MV-4-11 (cell line): Measurements from ENCODE around the gene NKRF.
"Not testable (repeated sequence)": the region's sequence is repeated elsewhere in the genome, so short reads cannot be mapped to it uniquely, and the experiment has no call there.

Source experiments
- DNase-seq: peaks from one replicate; lab custom pipeline; 2025; lab: John Stamatoyannopoulos, UW

NKRF gene

DNA sequence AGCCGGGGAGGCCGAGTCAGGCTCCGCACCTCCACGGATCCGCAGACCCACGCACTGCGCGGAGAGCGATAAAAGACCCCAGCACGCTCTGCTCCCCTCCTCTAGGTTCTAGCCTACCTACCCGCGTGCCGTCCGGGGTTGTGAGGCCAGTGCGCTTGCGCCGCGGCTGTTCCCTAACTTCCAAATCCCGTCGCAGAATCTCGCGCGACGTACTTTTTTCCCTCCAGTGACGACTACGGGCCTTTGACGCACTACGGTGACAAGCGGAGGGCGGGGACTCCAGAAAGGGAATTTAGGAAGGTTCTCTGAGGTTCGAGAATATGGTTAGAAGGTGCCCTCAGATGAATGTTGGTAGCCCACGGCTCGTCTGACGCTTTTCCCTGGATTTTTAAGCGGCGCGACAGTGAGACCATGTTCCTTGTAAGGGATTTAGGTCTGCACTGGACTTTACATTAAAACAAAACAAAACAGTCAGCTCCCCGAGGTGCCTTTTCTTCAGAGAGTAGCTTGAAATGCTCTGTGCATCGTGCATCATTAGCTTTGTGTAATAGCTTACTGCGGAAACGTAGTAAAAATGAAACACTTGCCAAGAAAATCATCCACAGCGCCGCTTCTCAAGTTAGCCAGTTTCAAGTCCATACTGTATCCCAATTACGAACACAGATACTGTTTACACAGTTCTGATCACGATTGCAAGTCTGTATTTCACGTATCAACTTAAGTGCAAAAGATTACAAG lies at the start of gene NKRF:
TSS of gene NKRF (minus strand) at position 145 of the 738 bp plus-strand sequence.
- DNase-seq: peak; percentile 87

DNA sequence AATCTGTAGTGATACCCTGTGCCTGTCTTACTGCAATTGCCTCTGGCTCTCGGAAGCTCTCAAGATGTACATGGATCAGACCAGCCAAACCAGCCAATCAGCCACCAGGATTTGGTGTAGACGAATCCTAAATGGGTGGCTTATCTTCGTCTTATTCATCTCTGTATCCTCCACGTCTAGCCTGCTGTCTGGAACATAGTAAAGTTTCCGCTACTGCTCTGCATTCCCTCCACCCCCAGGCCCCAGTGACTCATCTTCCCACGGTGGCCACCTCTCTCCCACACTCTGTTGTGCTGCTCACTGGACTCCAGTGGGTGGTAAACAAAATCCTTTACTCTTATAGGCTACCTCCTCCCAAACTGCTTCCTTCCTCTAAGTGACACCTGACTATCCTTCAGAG lies 48.9 kb upstream of the NKRF start:
- no peak for DNase-seq

DNA sequence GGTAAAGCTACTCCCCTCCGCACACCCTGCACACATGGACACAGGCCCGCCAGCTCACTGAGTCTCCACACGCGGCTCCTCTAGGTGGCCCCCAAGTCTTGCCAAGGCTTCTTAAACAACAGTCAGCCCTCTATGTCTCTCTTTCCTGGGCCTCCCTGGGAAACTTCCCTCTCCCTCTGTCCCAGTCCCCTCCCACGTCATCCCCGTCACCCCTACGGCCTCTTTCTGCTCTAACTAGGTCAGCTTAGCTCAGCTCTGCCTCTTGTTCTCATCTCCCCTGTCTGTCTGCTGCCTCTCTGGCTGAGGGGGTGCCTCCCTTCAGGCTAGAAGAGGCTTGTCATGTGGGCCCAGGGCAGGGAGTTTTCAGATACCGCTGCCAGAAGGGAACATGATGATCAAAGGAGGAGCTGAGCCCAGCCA lies 47.9 kb upstream of the NKRF start:
- no peak for DNase-seq

DNA sequence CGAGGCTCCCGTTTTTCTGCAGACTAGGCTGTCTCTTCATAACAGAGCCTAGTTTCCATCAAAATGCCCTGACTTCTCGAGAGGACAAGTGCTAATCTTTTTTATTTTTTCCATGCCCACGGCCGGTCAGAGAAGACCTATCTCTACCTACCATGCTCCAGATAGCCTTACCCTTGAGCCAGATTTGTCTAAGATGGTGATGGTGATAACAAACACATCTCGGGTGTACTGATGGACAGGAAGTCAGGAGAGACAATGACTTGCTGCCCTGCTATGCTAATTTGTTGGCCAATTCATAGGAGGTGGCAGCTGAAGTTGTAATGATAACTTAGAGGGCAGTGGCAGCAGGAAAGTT lies 42.2 kb upstream of the NKRF start:
- DNase-seq: no peak

DNA sequence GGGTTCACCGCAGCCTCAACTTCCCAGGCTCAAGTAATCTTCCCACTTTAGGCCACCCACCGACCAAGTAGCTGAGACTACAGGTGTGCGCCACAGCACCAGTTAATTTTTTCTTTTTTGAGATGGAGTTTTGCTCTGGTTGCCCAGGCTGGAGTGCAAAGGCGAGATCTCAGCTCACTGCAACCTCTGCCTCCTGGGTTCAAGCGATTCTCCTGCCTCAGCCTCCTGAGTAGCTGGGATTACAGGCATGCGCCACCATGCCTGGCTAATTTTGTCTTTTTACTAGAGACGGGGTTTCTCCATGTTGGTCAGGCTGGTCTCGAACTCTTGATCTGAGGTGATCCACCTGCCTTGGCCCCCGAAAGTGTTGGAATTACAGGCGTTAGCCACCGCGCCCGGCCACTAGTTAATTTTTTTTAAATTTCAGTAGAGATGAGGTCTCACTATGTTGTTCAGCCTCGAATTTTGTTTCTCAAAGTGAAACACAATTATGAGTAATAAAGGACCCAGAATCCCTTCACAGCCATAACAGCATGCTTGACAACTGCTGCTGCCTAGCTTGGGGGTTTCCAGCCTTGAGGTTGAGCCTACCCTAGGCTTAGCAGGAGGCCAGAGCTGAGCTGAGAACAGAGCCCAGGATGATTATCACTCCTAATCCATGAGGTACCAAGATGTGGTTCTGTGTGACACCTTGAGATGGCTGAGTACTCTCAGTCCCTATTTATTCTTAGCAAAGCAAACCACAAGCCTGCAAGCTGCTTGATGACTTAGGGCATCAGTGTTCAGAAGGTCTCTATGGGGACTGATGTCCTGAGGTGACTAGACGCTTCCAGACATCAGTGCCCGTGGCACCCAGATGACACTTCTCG lies 41.6 kb upstream of the NKRF start:
- no peak for DNase-seq

- no peak for DNase-seq
These were observed 40.9 kb upstream of the NKRF start for GRCh38 chrX:119647089-119647488.

GRCh38 chrX:119646515-119646914 lies 40.3 kb upstream of the NKRF start:
- DNase-seq: no peak

GRCh38 chrX:119643696-119644095 lies 37.5 kb upstream of the NKRF start:
- no peak for DNase-seq

GRCh38 chrX:119640731-119641170 lies 34.5 kb upstream of the NKRF start:
- peak; percentile 58 for DNase-seq

DNA sequence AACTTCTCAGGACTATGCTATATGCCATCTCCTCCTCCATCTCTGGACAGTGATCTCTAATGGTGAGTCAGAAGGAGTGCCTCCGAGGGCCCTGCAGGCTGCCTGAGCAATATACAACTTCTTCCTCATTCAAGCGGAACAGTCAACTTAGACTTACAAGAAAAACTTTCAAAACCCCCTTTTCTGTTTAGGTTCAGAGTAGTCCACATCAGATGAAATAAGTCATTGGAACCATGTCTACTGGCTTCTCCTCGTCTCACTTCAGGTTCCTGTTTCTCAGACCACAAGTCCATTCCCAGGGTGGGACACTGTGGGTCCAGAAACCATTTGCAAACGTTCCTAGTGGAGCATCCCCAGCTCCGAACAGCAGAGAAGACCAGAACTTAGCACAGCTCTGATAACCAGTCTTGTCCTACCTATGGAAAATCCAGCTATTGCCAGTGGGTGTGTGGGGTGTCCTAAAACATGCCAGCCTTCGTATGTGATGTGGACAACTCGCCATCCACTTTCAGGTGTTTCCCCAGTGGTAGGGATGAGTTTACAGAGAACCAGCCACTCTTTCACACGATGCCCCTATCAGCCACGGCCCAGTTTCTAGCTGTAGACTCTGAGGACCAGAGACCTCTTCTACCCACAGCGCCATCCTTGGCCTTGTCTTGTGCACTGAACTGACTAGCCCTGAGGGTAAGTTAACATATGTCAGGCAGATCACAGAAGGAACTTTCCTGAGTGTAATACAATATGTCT lies 32.7 kb upstream of the NKRF start:
- DNase-seq: peak; percentile 75

DNA sequence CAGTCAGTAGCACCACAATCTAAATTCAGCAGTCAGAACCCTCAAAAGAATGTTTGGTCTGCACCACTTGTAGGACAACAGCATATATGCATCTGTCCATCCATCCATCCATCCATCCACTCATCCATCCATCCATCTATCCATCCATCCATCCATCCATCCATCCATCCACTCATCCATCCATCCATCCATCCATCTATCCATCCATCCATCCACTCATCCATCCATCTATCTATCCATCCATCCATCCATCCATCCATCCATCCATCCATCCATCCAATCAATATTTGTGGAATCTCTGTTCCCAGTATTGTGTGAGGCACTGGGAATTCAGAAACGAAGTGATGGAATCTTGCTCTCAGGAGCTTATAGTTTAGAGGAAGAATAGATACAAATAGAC lies 31.2 kb upstream of the NKRF start:
- DNase-seq: not testable (repeated sequence)

DNA sequence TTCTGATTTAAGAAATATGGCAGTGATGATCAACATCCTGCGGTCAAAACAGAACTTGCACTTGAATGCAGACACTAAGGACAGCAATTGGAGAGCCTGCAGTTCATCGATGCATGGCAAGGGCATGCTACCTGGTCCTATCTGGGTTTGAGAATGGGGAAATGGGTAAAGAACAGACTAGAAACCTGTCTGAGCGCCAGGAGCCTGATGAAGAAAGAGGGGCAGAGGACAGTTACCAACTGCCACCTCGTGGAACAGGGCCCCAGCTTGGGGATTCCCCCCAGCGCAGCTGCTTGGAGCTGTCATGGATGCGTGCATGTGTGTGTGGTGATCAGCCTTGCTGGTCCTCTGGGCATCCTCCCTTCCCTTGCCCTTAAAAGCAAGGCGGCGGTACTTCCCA lies 30.2 kb upstream of the NKRF start:
- no peak for DNase-seq

GRCh38 chrX:119635799-119636198 lies 29.6 kb upstream of the NKRF start:
- no peak for DNase-seq

DNA sequence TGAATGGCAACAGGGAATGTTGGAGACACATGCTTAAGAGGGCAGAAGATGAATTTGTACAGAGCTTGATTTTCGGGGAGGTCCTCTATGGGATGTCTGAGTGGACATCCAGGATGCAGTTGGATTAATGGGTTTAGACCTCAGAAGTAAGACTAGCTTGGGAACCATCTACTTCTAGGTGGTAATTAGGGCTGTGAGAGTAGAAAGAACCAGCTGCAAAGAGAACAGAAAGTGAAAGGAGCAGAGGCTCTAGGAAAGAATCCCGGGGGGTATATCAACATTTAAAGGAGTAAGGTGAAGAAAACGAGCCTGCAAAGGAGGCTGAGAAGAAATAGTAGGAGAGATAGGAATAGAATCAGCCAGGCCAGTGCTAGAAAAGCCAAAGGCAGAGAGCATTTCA lies 29.0 kb upstream of the NKRF start:
- no peak for DNase-seq

GRCh38 chrX:119625843-119626242 lies 19.6 kb upstream of the NKRF start:
- peak; percentile 18 for DNase-seq

- no peak for DNase-seq
These were observed 18.9 kb upstream of the NKRF start for GRCh38 chrX:119624951-119625668.

- DNase-seq: no peak
These were observed 18.2 kb upstream of the NKRF start for GRCh38 chrX:119624417-119624816.

DNA sequence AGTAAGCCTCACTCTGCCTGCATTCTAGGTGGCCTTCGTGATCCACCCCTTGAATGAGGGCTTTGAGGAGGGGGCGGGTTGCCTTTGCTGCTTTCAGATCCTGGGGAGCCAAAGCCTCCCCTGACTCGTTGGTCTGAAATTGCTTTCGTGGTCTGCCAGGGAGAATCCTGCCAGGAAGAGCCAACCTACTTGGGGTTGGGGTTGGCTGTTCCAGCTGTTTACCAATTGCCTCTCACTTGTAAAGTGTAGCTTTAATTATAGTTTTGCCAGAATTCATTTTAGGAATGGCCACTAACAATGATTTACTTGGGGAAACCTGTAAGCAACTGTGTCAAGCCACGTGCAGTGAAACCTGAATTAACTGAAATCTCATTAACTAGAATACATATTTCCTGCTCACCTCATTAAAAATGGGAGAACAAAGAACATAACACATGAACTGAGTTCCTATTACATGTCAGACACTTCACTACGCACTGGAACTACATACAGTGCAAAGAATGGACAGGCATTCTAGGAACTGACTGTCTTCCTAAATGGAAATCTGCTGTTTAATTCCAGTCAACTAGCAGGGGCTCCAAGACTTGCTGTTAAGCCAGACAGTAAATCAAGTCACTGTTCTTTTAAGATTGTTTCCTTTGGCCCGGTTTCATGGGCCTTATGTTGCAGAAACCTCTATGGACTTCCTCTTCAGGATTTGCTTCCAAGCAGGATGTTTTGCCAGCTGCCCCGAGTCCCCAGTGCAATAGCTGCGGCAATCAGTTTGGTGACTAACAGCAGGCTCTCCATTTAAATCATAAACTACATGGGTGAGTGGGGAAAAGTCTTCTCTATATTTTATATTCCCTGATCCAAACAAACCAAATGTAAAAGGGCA lies 16.4 kb upstream of the NKRF start:
- no peak for DNase-seq

DNA sequence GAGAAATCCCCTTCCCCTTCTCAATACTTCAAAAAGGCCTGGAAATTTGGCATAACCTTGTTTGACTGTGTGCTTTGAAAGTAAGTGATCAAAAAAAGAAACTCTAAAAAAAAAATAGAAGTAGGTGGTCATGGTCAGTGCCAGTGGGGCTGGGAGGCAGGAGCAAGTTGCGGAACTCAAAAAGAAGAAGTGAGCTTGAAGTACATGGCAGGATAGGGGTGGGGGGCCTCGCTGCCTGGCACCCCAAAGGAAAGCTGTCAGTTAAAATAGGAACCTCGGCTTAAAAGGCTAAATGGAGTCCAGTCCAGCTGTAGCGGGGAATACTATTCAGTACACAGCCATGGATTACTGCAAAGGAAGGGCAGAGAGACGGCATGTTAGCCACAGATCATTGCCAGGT lies 12.2 kb upstream of the NKRF start:
- peak; percentile 76 for DNase-seq

- DNase-seq: peak; percentile 50
These were observed 11.4 kb upstream of the NKRF start for GRCh38 chrX:119617517-119618164.
